Left cardiac atrium (tissue), 4 donors: ENCODE data around the gene RPS6KA2. TPM values are rescaled to one million over a fixed set of nuclear protein-coding genes. Genes with fewer than 3 reads are reported as not detected.

Source experiments
- ATAC-seq, 2 donors: fragments of 200-7000 bp; cut with Tn5 transposase; one replicate each; pipeline ENCODE4 v1.9.1; 2020; ENCODE audit warnings: mild to moderate bottlenecking in 2 of 2, moderate library complexity in 2 of 2
- DNase-seq: peaks from one replicate; pipeline ENCODE4 v3.0.0-alpha.2; 2020
- intact Hi-C, 2 donors: fragments of 100-400 bp; cut with DNase I; formaldehyde crosslinking; loops; one replicate each; pipeline versions ENCODE4 v1.14.1 to v1.15.1; 2022 to 2023
- total RNA-seq, 2 donors: library from RNA; stranded (reverse); fragmentation: NEBNext Ultra II Directional; extraction: Animal tissue kit (Norgen Biotek cat#: 25700); gene quantifications; one replicate each; pipeline ENCODE4 v1.2.1, GENCODE V29; 2021
- donor health status: DM: no; HTN: yes; CAD: no.
- donor health status: DM: no; HTN: yes; CAD: no; lungs with severe emphysema.
- donor health status: DM: yes; HTN: yes; CAD: no.
- donor health status: Dilated cardiomyopathy.

The RPS6KA2 gene
- total RNA-seq, 2 donors from 2014 or later = 59.6 to 95.7 TPM

DNA sequence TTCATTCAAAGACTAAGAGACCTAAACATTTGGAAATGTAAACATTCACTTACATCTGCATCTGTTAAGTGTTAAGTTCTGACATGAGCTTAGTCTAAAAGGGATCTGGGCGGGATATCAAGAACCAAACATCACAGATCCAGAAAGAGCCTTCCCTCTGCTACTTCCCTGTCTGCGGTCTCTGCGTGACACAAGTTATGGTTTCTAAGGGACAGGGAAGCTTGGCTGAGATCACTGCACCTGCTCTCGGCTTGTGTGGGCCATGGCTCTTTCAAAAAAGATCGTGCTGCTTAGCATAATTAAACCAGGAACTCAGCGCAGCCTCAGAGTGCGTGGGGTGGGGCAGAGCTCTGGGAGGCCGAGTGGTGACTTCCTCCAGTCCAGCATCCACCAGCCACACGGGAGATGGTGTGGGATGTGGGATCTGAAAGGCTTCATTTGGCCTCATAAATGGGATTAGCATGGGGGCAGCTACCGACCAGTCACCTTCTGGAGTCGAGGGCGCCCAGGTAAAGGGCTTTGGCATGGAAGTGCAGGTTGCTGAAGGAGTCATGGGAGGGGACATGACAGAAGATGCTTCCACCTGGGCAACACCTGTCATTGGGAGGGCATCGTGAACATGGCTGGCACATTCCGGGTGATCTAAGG, 23.9 kb downstream of the RPS6KA2 start:
- DNase-seq (no peak), ATAC-seq (no peak)
- intact Hi-C loops = no loop called here

DNA sequence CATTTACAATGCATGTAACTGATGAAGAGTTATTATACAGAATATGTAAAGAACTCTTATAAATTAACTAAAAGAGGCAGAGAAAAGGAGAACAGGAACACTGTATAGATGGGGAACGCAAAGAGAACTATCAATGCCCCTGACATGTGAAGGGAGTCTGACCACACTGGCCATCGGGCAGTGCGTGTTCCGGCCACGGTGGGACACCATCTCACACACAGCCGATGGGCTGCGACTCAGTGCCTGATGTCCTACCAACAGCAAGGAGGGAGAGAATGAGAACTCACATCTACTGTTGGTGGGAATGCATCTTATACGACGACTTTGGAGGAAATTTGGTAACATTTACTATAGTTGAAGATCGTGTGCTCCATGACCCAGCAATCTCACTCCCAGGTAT, 25.1 kb downstream of the RPS6KA2 start:
- intact Hi-C loops = no loop called here
- ATAC-seq = no peak
- DNase-seq = no peak

DNA sequence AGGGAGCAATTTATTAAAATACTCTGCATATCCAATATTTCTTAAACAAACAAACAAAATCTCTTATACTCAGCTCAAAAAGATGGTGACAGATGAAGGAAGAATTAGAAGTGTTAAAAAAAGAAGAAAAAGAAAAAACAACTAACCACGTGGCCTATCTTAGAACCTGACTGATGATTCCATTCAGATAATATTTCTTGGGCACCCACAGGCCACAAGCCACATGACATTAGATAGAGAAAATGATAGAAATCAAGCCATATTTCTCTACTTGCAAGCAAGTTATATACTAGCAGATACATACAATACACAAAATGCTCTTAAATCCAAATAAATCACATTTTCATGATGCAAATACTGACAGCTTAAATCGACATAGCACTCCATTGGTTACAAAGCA, 26.1 kb downstream of the RPS6KA2 start:
- DNase-seq (no peak), ATAC-seq (no peak)
- intact Hi-C loops = no loop called here

DNA sequence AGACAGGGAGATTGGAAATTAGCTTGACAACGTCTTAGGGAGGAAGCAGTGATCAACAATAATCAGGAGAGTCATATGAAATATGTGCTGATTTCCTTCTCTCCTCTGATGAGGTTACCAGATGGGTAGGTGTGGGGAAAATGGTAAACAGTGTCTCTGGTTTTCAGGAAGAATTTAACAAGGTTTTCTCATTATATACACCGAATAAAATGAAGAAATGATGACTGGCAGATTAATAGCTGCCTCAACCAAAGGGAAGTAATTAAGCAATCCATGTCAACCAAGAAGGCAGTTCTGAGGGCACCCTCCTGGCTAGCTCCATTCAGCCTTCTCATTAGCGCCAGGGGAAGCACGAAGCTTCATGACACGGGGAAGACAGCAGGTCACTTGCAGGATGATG, 27.8 kb downstream of the RPS6KA2 start:
- intact Hi-C loops = no loop called here
- ATAC-seq = peak in 1 of 2 donors; percentile 19
- no peak for DNase-seq

DNA sequence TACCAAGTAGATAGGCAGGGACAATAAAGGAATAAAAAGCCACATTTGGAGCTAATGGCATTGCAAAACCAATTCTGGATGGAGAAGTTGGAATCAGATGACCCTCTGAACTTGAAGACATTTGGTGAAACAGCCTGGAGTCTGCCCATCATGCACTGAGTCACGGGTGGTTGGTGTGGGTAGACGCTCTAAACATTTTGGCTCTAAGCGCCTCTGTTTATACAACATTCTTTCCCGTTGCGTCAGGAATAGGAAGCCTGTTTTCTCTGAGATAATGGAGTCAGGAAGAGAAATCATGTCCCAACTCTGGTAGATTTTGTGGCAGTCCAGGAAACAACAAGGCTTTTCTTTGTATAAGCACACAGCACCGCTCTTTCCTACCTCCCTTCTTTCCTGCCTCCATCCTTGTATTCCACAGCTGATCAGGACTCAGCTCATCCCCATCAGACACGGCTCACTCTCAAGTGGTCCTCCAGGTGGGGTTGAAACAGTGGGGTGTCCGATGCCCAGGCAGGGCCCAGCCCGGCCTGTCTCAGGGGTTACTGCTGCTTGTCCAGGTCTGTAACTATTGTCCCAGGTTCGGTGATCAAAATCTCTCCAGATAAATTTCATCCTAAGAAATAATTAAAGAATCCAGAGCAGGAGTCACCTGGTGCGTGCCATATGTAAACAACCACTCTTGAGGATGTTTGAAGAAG, 28.5 kb downstream of the RPS6KA2 start:
- DNase-seq (peak; percentile 72), ATAC-seq (peak; percentile 89 to 95)
- intact Hi-C loops = no loop called here

DNA sequence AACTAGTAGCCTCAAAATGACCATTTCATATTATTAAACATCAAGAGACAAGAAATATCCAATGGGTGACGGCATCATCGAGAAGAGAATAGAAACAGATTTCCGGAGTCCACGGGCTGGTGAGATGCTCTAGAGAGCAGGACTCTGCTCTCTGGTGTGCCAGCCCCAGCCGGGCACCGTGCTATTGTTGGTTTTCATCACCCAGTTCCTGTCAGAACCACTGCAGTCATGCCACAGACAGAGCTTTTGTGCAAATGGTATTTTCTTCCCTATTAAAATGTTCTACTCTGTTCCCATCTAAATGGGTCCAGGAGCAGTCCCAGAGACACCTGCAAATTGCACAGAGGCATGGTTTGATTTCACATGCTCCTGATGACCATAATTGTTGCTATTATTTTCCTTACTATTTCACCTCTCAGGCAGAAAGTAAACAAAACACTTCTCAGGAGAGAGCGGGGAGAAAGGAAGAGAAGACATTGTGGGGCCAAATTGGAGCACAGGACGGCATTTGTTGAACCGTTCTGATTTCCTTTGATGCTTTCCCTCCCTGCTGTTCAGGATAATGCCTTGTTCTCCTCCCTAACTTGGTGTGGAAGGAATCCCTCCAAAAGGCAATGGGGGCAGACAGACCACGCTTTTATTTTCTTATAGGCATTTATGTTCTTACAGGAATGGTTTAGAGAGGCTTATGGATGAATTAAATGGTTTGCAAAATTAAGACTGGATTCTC, 29.2 kb downstream of the RPS6KA2 start:
- ATAC-seq (no peak), DNase-seq (no peak)
- intact Hi-C loops = no loop called here

DNA sequence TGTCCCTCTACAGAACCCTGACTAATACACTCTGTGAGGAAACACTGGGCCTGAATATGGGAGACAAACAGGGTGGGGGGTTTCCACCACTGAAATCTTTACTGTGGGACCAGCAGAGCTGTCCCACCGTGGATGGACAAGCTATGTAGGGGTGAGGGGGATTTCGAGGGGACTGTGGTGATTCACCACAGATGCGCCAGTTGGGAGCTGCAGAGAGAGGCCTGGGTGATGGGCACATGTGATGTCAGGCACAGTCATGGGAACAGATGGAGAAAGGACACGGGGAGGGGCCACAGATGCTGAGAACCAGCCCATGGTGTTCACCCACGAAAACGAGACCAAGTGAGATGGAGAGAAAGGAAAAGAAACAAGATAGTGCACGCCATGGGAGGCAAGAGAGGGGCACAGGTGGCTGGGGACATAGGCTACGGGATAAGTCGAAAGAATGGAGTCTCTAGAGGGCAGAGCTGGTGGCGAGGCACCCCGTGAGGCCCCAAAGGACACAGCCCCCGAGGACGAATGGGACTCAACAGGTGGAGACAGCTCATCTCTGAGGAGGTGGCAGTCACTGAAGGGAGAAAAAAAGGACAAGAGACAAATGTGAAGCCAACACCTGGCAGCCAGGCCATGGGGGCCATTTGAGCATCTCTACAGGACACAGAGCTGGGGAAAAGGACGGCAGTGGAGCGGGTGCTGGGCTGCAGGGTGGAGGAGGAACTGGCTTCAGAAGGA, 30.1 kb downstream of the RPS6KA2 start:
- no peak for DNase-seq
- intact Hi-C loops = no loop called here

DNA sequence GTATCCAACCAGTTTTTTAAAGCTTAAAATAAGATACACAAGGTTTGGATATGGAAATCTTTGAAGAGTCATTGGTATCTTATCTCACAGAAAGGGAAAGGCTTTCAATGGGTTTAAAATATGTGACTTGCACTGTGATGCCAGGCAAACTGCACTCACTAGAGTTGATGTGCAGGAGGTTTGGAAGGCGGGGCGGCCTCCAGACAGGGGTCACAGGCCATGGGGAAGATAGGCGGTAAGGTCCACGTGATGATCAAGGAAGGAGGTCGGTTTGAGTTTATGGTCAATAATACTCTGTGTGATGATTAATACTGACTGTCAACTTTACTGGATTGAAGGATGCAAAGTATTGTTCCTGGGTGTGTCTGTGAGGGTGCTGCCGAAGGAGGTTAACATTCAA, 31.1 kb downstream of the RPS6KA2 start:
- intact Hi-C loops = no loop called here
- ATAC-seq (no peak), DNase-seq (no peak)

More for the DNA sequence above, 30.1 kb downstream of the RPS6KA2 start:
- ATAC-seq = no peak

DNA sequence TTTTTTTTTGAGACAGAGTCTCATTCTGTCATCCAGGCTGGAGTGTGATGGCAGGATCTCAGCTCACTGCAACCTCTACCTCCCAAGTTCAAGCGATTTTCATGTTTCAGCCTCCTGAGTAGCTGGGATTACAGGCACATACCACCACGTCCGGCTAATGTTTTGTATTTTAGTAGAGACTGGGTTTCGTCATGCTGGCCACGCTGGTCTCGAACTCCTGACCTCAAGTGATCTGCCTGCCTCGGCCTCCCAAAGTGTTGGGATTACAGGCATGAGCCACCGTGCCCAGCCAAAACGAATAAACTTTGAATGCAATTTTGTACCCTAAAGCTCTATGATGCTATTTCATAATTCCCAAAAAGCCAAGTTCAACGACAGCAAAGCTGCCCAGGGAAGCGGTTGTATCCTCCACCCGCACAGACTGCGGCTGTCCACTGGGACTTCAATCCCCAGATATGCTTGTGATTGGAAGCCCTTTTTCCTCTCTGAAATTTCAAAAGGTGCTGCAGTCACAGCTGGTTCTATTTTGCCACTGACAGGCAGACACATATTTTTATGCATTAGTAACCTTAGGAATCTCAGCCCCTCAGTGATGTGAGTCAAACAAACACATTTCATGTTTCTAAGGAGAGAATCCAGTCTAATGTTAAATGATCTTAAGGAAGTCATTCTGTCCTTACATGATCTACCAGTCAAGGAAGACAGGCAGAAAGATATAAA, 31.8 kb downstream of the RPS6KA2 start:
- DNase-seq = no peak
- intact Hi-C loops = no loop called here
- no peak for ATAC-seq

DNA sequence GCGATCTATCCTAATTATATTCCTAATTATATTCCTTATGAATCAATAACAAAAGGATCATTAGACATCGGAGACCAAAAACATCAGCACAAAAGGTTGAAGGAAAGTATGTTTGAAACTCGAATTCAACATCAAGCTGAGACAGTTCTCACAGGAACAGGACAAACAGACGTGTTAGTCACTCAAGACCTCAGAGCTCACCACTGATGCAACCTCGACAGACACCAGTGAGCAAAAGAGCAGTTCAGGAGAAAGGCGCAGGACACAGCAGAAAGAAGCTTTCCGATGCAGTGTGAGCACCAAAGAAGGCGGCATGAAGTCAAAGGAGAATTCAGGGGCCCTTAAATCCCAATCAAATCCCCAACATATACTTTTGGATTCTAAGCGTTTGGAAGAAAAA, 34.2 kb downstream of the RPS6KA2 start:
- intact Hi-C loops = no loop called here
- DNase-seq = no peak
- no peak for ATAC-seq

DNA sequence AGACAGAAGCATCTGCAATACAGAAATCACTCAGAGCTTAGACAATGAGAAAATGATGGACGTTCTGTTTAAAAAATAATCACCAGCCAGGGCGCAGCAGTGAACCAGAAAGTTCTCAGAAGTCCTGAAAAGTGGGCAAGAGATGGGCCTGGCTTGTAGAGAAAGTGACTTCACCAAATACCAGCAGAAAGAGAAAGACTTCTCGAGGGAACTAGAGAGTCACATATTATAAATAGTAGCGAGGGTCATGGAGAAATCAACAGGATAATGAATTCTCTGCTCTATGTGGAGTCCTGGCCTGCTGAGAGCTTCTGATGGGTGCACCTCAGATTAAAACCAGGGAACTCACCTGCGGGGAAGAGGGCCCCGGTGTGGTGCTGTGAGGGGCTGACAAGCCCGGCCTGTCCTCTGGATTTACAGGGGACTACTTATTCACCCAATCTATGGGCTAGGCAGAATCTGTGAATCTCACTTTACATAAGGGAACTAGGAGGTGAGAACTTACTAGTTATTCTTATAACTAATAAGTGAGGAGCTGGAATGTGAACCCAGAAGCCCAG, 35.0 kb downstream of the RPS6KA2 start:
- ATAC-seq = no peak
- DNase-seq = no peak
- intact Hi-C loops = no loop called here

DNA sequence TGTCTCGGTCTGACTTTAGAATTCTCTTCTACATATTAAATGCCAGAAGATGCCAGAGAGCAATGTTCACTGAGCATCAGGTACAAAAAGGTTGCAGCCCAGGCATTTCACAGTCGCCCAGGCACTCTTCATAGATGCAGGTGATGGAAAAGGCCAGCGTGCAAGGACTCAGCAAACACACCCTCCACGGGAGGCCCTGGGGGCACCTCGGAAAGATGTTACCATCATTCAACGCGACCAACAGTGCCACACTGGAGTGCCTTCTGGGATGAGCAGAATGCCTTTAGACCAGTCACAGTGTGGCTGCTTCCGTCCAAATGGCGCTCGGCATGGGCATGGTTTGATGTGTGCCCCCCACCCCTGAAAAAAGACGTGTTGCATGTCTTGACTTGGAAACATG, 36.0 kb downstream of the RPS6KA2 start:
- no peak for ATAC-seq
- intact Hi-C loops = no loop called here
- DNase-seq = no peak

DNA sequence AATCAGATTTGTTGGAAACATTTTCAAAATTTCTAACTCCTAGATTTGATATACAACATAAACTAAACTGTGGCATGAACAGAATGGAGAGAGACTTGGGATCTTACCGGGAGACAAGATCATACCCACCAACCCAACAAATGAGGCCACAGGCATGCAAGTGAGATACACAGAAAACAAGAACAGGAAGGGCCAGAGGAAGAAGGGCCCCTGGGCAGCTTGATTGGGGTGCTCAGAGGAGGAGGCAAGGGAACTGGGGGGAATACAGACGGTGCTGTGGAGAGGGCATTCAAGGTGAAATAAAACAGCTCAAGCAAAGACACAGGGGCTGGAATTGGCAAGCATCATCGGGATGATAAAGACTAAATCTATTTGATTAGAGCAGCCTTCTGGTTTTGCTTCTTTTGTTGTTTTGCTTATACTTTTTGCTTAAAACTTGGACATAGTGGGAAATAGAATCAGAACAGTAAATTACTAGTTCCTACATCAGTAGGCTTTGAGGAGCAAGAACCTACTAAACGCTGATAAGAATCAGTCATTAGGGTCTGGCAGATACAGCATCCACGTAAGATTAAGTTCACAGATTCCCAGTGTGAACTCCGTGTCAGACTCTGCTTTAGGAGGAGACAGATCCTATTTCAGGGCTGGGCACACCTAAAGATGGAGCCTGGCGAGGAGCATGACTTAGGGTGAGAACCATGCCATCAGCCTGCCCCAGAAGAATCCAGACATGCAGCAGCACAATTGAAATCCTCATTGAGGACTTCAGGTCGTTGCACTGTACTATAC, 37.1 kb downstream of the RPS6KA2 start:
- DNase-seq (no peak), ATAC-seq (no peak)
- intact Hi-C loops = no loop called here

DNA sequence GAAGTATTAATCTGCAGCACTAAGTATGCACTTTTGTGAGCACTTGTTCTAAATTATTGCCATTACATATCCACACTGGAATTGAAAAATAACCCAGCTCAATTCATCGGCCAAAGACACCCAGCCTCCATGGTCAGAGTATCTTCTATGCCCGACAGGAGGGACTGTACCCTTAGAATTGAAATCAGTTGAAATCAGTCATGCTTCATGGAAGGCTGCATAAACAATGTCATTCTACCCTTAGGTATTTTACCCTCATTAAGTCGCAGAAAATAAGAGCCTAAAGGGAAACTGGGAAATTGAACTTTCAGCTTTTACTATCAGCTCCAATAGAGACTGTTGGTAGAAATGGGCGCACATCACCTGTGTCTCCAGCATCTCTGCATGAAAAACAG, 37.7 kb downstream of the RPS6KA2 start:
- ATAC-seq (no peak), DNase-seq (no peak)
- intact Hi-C loops = no loop called here

DNA sequence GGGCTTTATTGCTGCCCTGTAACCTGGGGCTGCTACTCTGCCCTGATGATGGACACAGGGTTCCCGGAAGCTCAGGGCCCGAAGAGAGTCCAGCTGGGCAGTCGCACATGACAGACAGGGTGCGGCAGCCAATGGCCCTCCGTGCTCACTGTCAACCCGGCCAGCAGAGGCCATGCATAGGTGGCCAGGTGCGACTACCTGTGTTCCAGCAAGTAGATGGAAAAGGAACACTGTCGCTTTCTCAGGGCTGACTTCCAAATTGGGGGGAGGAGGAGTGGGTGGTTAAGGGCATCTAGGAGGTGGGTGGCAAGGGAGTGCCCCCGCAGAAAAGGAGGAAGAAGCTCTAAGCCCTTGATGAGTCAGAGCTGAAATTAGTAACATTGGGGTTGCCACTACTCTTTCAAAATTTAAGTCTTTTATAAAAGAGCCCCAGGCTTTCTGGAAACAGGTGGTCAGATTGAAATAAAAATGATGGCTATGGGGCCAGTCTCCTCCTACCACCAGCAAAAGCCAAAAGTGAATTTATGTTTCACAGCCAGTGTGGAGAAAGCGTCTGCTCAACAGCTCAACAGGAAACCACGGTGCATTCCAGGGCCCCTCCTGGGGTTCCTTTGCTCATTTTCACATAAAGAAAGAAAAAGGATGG, 38.2 kb downstream of the RPS6KA2 start:
- ATAC-seq (peak in 1 of 2 donors; percentile 60), DNase-seq (no peak)
- intact Hi-C loops = no loop called here

DNA sequence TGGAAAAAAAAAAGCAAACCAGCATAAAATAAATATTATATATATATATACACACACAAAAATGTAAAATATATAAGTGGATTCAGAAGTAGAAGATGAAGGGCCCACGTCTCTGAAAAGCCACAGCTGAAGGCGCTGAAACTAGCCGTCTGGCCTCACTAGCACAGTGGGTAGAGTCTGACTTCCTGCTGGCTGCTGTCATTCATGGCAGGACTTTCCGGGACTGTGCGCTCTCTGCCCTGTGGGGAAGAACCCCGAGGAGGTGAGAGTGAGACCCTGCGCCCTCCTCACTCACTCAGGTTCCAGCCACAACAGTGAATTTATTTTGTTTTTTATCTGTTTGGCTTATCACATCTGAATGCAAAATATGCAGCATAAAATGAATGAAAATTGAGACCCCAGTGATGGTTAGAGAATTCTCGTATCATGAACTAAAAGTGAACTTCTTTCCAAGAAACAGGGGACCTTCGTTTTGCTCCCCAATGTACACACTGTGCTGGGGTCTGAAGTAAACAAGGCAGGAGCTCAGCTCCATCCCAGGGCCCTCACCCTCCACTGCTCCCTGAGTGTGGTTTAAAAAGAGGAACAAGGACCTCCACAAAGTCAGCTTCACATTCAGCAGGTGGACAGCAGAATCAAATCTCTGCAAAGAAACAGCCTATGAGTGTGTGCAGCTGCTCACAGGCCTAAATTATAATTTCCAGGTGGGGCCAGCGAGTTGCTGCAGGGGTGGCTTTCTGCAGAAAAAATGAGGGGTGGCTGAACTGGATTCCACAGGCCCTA, 39.2 kb downstream of the RPS6KA2 start:
- ATAC-seq = peak in 1 of 2 donors; percentile 9
- intact Hi-C loops = no loop called here
- DNase-seq = no peak
